Measurements from ENCODE around the gene DUSP28.

Gene DUSP28

DNA sequence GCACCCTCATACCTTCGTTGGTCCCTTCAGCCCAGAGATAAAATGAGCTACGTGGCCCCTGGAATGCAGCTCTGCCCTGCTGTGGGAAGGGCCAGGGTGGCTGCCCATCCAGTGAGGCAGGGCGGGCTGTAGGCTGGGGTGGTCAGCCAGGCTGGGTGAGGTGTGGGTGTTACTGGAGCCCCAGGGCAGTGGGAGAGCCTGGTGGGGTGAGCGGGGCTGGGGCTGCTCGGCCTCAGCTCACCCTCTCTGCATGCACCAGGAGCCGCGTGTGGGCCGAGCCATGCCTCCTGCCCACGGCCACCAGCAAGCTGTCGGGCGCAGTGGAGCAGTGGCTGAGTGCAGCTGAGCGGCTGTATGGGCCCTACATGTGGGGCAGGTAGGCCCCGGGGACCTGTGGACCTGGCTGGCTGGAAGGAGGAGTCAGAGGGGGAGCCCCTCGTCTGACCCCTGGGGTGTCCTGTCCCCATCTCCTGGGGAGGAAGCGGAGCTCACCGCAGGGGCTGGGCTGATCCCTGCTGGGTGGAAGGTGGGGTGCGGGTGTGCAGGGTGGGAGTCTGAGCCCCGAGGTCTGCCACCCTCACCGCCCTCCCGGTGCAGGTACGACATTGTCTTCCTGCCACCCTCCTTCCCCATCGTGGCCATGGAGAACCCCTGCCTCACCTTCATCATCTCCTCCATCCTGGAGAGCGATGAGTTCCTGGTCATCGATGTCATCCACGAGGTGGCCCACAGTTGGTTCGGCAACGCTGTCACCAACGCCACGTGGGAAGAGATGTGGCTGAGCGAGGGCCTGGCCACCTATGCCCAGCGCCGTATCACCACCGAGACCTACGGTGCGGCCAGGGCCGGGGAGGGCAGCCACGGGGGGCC, 13.6 kb downstream of the DUSP28 start:
- no peak for DNase-seq

DNA sequence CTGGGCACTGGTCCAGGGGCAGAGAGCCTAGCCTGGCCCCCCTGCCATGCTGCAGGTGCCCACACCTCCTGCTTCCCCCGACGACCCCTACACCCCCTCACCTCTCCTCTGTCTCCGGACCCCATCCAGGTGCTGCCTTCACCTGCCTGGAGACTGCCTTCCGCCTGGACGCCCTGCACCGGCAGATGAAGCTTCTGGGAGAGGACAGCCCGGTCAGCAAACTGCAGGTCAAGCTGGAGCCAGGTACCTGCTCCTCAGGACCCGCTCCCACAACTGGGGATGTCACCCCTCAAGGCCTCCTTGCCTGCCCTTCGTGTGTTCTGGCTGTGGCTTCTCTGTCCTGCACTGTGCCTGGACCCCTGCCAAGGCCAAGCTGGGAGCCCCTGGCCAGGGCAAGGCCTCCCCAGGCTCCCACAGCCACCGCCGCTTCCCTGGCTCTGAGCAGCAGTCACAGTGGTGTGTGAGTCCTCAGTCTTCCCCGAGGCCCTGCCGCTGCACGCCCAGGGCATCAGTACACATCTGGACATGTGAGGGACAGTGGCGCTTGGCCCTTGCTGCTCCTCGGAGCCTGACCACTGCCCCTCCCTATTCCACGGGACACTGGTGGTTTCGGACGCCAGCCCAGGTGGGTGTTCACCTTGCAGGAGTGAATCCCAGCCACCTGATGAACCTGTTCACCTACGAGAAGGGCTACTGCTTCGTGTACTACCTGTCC, 14.4 kb downstream of the DUSP28 start:
- DNase-seq, result no peak

DNA sequence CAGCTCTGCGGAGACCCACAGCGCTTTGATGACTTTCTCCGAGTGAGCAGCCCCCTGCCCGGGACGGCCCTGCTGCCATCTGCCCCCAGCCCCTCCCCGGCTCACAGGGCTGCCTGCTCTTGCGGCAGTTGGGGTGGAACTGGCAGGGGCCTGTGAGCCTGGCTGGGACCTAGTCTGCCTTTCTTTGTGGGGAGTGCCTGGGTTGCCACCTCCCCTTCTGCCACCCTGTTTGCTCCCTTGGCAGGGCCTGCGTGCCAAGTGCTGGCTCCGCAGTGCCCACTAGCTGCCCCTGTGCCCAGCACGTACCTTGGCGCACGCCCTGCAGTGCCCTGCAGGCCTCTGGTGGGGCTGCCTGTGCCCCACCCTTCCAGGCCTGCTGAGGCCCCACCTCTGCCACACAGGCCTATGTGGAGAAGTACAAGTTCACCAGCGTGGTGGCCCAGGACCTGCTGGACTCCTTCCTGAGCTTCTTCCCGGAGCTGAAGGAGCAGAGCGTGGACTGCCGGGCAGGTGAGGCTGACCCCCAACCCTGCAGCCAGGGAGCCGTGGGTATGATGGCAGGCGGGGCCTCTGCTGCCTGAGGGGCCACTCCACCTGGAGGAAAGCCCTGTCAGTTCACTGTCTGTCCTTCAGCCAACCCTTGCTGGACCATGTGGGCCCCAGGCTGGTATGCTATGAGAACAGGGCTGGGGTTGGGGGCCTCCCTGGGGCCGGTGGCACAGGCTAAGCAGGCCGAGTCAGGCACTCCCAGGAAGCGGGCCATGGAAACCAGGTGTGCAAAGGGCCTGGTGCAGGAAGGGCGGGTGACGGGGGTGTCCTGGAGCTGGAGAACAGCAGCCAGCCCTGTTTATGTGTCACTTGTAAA, 15.2 kb downstream of the DUSP28 start:
- no peak for DNase-seq

DNA sequence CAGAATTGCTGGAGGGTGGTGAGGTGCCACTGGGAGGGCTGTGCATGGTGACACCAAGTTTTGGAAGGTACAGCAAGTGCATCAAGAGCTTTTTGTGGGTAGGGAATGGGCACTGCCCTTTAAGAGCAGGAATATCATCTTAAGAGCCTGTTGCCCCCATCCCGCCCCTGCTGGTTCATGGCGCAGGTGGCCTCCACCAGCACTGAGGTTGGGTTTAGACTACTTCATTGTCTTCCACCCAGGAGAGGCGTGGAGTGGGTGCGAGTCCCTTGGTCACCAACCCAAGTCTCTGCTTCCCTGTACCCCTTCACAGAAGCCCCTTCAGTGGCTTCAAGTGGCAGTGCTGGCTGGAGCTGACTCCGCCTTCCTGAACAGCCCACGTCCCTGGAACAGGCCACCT, 15.9 kb downstream of the DUSP28 start:
- DNase-seq, result no peak

DNA sequence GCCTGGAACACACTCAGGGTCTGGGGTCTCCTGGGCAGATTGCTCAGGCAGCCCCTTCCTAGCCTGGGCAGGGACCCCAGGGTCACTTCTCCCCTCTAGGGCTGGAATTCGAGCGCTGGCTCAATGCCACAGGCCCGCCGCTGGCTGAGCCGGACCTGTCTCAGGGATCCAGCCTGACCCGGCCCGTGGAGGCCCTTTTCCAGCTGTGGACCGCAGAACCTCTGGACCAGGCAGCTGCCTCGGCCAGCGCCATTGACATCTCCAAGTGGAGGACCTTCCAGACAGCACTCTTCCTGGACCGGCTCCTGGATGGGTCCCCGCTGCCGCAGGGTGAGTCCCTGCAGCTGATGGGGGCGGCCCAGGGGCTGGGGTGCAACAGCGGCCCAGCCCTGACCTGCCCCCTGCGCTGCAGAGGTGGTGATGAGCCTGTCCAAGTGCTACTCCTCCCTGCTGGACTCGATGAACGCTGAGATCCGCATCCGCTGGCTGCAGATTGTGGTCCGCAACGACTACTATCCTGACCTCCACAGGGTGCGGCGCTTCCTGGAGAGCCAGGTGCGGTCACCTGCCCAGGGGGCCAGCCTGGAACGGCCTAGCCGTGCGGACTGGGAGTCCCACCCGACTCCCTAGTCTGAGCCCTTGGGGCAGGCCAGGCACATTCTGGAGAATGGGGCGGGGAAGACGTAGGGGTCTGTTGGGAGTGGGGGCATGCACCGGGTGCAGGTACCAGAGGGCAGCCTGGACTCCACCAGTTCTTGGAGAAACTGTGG, 16.5 kb downstream of the DUSP28 start:
- no peak for DNase-seq

GRCh38 chr2:240577281-240578109, 17.3 kb downstream of the DUSP28 start:
- DNase-seq, result no peak

DNA sequence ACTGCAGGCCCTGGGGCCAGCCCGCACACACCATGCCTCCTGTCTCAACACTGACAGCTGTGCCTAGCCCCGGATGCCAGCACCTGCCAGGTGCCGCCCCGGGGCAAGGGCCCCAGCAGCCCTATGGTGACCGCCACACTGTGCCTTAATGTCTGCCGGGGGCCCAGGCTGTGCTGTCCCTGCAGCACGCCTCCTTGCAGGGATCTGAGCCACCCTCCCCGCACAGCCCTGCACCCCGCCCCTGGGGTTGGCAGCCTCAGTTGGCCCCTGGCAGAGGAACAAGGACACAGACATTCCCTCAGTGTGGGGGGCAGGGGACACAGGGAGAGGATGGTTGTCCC, 17.9 kb downstream of the DUSP28 start:
- DNase-seq, result no peak

DNA sequence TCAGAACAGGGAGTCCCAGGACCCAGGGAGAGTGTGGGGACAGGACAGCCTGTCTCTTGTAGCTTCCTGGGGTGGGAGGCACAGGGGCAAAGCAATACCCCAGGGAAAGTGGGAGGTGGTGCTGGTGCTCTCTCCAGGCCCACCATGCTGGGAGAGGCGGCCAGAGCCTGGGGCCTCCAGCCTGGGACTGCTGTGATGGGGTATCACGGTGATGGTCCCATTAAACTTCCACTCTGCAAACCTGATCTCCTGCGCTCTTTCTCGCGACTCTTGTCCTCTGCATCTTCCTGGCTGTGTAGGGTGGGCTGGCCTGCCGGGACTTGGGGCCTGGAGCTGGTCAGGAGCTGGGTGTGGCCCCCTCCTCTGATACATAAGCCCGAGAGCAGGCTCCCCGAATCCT, 18.3 kb downstream of the DUSP28 start:
- DNase-seq, result no peak

- DNase-seq, result no peak
Observed at GRCh38 chr2:240579071-240579762, 19.1 kb downstream of the DUSP28 start.

- DNase-seq, result peak; percentile 32
Observed at GRCh38 chr2:240579771-240580614, 19.8 kb downstream of the DUSP28 start.

DNA sequence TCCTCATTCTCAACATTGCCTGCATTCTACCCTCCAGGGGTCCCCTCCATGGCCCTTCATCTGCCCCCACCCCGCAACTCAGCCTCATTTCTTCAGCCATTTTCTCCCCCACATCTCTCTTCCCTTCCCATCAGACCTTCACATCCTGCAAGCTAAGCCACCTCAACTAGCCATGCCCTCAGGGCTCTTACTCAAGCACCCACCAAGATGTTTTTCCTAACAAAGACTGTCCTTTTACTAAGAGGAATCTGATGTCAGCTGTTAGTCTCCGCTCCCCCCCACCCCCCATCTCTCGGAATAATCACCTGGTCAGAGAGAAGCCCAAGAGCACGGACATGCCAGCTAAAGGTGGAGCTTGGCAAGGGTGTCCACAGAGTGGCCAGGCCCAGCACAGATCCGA, 21.7 kb downstream of the DUSP28 start:
- DNase-seq, result no peak

DNA sequence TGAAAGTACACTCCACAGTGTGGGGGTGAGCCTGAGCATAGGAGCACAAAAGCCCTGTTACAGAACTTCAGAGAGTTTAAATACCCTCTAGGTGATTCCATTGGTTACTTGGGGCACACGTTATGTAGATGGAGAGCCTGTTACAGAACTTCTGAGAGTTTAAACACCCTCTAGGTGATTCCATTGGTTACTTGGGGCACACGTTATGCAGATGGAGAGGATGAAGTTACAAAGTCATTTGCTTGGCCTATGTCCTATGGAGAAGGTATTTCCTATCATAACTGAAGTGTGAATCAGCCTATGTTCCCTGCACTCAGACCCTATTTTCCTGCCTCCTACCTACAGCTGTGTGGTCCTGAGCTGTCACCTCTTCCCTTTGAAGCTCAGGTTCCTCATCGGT, 22.6 kb downstream of the DUSP28 start:
- no peak for DNase-seq

DNA sequence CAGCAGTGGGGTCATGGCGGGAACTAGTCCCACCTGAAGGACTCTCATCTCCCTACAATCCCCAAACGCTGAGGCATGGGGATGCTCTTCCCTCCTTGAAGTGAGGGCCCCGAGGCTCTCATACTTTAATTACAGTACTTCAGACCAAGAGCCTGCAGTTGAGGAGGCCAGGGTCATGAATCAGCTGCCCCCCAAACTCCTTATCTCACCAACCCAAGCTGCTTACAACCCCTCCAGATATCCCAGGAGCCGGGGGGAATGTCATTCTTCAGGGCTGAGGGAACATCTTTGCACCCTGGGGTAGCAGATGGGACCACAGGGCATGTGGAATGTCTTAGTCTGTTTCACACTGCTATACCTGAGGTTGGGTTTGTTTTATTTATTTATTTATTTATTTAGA, 23.6 kb downstream of the DUSP28 start:
- DNase-seq, result no peak

DNA sequence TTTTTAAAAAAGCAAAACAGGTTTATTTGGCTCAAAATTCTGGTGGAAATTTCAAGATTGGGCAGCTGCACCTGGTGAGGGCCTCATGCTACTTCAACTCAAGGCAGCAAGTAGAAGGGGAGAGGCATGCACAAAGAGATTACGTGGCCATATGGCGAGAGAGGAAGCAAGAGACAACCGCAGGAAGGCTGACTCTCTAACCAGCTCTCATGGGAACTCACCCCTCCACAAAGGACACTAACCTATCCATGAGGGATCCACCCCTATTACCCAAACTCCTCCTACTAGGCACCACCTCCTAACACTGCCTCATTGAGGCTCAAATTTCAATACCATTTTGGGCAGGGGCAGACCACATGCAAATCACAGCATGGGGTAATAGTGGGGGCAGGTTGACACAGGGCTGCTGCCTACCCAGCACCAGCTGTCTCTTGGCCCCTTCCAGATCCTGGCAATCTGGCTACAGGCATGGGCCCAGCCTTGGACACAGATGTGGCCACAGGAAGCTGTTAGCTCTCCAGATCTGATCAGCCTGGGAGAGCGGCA, 24.4 kb downstream of the DUSP28 start:
- DNase-seq, result peak; percentile 35

DNA sequence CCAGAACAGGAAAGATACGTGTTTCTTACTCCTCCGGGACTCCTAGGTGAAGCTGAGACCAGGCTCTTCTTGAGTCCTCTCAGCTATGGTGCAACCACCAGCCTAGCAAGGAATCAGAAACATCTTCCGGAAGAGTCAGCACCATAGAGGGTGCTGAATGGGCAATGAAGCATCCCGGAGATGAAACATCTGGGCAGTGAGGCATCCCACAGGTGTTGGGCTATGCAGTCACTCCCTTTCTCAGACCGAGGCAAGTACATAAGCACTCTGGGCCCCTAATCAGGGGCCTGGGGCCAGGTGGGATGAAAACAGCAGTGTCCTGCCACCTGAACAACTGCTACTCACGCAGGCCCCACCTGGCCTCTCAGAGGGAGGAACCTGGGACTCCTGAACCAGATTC, 24.9 kb downstream of the DUSP28 start:
- no peak for DNase-seq

GRCh38 chr2:240585681-240586197, 25.6 kb downstream of the DUSP28 start:
- no peak for DNase-seq

GRCh38 chr2:240586198-240586918, 26.2 kb downstream of the DUSP28 start, which contains the start of gene CAPN10:
Gene CAPN10 (plus strand): TSS chr2:240586734. CDS start chr2:240586912, 178 bp downstream.
- DNase-seq, result peak; percentile 92

- no peak for DNase-seq
Observed at GRCh38 chr2:240586919-240587800, 27.0 kb downstream of the DUSP28 start.
